ENCODE data around the gene ACTR3C.
"Not testable (repeated sequence)": the region's sequence is repeated elsewhere in the genome, so short reads cannot be mapped to it uniquely, and the experiment has no call there.

Gene ACTR3C

GRCh38 chr7:150335108-150335773, 11.9 kb upstream of the ACTR3C start:
- DNase-seq = no peak

GRCh38 chr7:150334108-150334507, 10.8 kb upstream of the ACTR3C start:
- no peak for DNase-seq

- DNase-seq = no peak
Observed at GRCh38 chr7:150333659-150334058, 10.3 kb upstream of the ACTR3C start.

- no peak for DNase-seq
Observed at GRCh38 chr7:150332852-150333635, 9.7 kb upstream of the ACTR3C start.

GRCh38 chr7:150330211-150330885, 7.0 kb upstream of the ACTR3C start:
- no peak for DNase-seq

- no peak for DNase-seq
Observed at GRCh38 chr7:150329331-150330120, 6.2 kb upstream of the ACTR3C start.

- no peak for DNase-seq
Observed at GRCh38 chr7:150327308-150327707, 4.0 kb upstream of the ACTR3C start.

GRCh38 chr7:150326657-150327268, 3.4 kb upstream of the ACTR3C start:
- DNase-seq = no peak

- no peak for DNase-seq
Observed at GRCh38 chr7:150325901-150326300, 2.6 kb upstream of the ACTR3C start.

GRCh38 chr7:150325110-150325611, 1.8 kb upstream of the ACTR3C start:
- DNase-seq = no peak

- peak; percentile 61 for DNase-seq
Observed at GRCh38 chr7:150324373-150324961, 1.1 kb upstream of the ACTR3C start.

- peak; percentile 61 for DNase-seq
Observed at GRCh38 chr7:150323682-150324372, 482 bp upstream of the ACTR3C start.

- DNase-seq = peak; percentile 38
Observed at GRCh38 chr7:150322114-150322832, 1.1 kb downstream of the ACTR3C start.

GRCh38 chr7:150321788-150322113, 1.6 kb downstream of the ACTR3C start:
- no peak for DNase-seq

- no peak for DNase-seq
Observed at GRCh38 chr7:150317748-150318444, 5.4 kb downstream of the ACTR3C start.

GRCh38 chr7:150316987-150317386, 6.4 kb downstream of the ACTR3C start:
- DNase-seq = not testable (repeated sequence)

GRCh38 chr7:150314639-150315239, 8.6 kb downstream of the ACTR3C start:
- no peak for DNase-seq

GRCh38 chr7:150313870-150314269, 9.5 kb downstream of the ACTR3C start:
- no peak for DNase-seq

- DNase-seq = no peak
Observed at GRCh38 chr7:150313367-150313809, 10.0 kb downstream of the ACTR3C start.
